H1 (cell line): ENCODE measurements around the gene HOXD11. TPM values are rescaled to one million over a fixed set of nuclear protein-coding genes. Genes with fewer than 3 reads are reported as not detected.

Experiments
- CTCF ChIA-PET: fragments of 300-600 bp; sonication (Branson Sonifier 250); formaldehyde crosslinking; loops from one replicate; lab custom pipeline; 2021; ENCODE audit not compliant: partially characterized antibody; lab: Charles Lee
- POLR2A ChIA-PET: fragments of 300-600 bp; sonication (Branson Sonifier 250); formaldehyde crosslinking; loops from one replicate; lab custom pipeline; 2021; ENCODE audit warnings: inconsistent platforms; ENCODE audit not compliant: partially characterized antibody; lab: Charles Lee
- DNase-seq, 2 experiments: peaks; one replicate each; pipeline versions ENCODE4 v3.0.0 to v3.0.0-alpha.2; 2010 to 2022; ENCODE audit warnings: low spot score in 2 of 2, low read depth in 1 of 2, mixed read lengths in 1 of 2
- FAIRE-seq: peaks from 2 replicates; lab custom pipeline; 2011; peaks lifted over from hg19 to GRCh38; lab: Jason Lieb, UNC
- H2AFZ ChIP-seq: 2 replicates; pipeline ENCODE4 v1.8.1; 2012; ENCODE audit warnings: low read length, inconsistent platforms
- H2AK5ac ChIP-seq: 2 replicates; pipeline ENCODE4 v1.6.1; 2013; ENCODE audit warnings: low read depth, low read length
- H2BK120ac ChIP-seq: replicated peaks from 2 replicates; pipeline ENCODE3; 2013; ENCODE audit warnings: low read depth, low read length, inconsistent platforms
- H2BK12ac ChIP-seq: 2 replicates; pipeline ENCODE4 v1.6.1; 2013; ENCODE audit warnings: low read depth, low read length
- H2BK15ac ChIP-seq: 2 replicates; pipeline ENCODE4 v1.6.1; 2013; ENCODE audit warnings: low read length
- H2BK20ac ChIP-seq: 2 replicates; pipeline ENCODE4 v1.6.1; 2013; ENCODE audit warnings: low read length
- H2BK5ac ChIP-seq: 2 replicates; pipeline ENCODE4 v1.6.1; 2013; ENCODE audit warnings: low read depth, low read length
- H3K14ac ChIP-seq: 2 replicates; pipeline ENCODE4 v1.6.1; 2013; ENCODE audit warnings: inconsistent platforms; ENCODE audit not compliant: insufficient read length
- H3K18ac ChIP-seq: 2 replicates; pipeline ENCODE4 v1.6.1; 2013; ENCODE audit warnings: low read length; ENCODE audit errors: extremely low read depth
- H3K23ac ChIP-seq: 2 replicates; pipeline ENCODE4 v1.6.1; 2013; ENCODE audit warnings: inconsistent platforms; ENCODE audit not compliant: insufficient read length
- H3K23me2 ChIP-seq: 2 replicates; pipeline ENCODE4 v1.6.1; 2013; ENCODE audit warnings: low read depth, low read length
- H3K27ac ChIP-seq: 2 replicates; pipeline ENCODE4 v1.6.1; 2011; ENCODE audit warnings: low read depth, low read length, inconsistent platforms
- H3K27me3 ChIP-seq, 4 experiments: replicated peaks in 1 of 4; 1 replicate in 1 of 4; 2 replicates in 3 of 4; pipeline versions ENCODE4 v1.6.1 to v1.8.1; 2011 to 2013; ENCODE audit warnings: low read length in 3 of 4, mild to moderate bottlenecking in 3 of 4, inconsistent platforms in 2 of 4, mixed read lengths in 2 of 4, moderate library complexity in 1 of 4; ENCODE audit not compliant: control insufficient read depth in 3 of 4, insufficient read depth in 3 of 4; ENCODE audit errors: extremely low read depth in 1 of 4
- H3K36me3 ChIP-seq, 4 experiments: 2 replicates each; pipeline versions ENCODE4 v1.6.1 to v1.8.1; 2011 to 2013; ENCODE audit warnings: mild to moderate bottlenecking in 4 of 4, low read length in 3 of 4, moderate library complexity in 2 of 4, control low read depth in 1 of 4, inconsistent platforms in 1 of 4; ENCODE audit not compliant: insufficient read depth in 4 of 4, control insufficient read depth in 2 of 4
- H3K4ac ChIP-seq: replicated peaks from 2 replicates; pipeline ENCODE3; 2013; ENCODE audit warnings: low read length, low read depth, mixed read lengths, inconsistent platforms; ENCODE audit not compliant: insufficient read length
- H3K4me1 ChIP-seq, 4 experiments: replicated peaks in 1 of 4; 1 replicate in 1 of 4; 2 replicates in 3 of 4; pipeline versions ENCODE4 v1.6.1 to v1.8.1; 2011 to 2013; ENCODE audit warnings: low read length in 3 of 4, inconsistent platforms in 2 of 4, mixed read lengths in 1 of 4; ENCODE audit not compliant: insufficient read depth in 4 of 4, control insufficient read depth in 3 of 4
- H3K4me2 ChIP-seq, 2 experiments: 2 replicates each; pipeline versions ENCODE4 v1.6.1 to v1.8.1; 2011 to 2013; ENCODE audit warnings: low read depth in 2 of 2, low read length in 2 of 2, control low read depth in 1 of 2, inconsistent platforms in 1 of 2, mild to moderate bottlenecking in 1 of 2; ENCODE audit not compliant: insufficient read depth in 1 of 2
- H3K4me3 ChIP-seq, 4 experiments: fragments of 200-600, 300-600 bp in 1 of 4; sonication (generic), shearing (Covaris generic), sonication (Bioruptor Twin) in 1 of 4; 2 replicates each; pipeline versions ENCODE4 v1.5.1 to v1.8.1; 2011 to 2016; ENCODE audit warnings: low read length in 4 of 4, low read depth in 3 of 4, control low read depth in 2 of 4, inconsistent platforms in 2 of 4, mild to moderate bottlenecking in 2 of 4, mixed read lengths in 1 of 4, moderate library complexity in 1 of 4; ENCODE audit not compliant: insufficient read depth in 2 of 4; ENCODE audit errors: extremely low read depth in 1 of 4
- H3K56ac ChIP-seq: replicated peaks from 2 replicates; pipeline ENCODE3; 2013; ENCODE audit warnings: low read depth, mild to moderate bottlenecking, mixed read lengths, low read length, inconsistent platforms; ENCODE audit not compliant: insufficient read length
- H3K79me1 ChIP-seq: 2 replicates; pipeline ENCODE4 v1.6.1; 2013; ENCODE audit warnings: low read depth, low read length, control low read depth
- H3K79me2 ChIP-seq, 2 experiments: 2 replicates each; pipeline versions ENCODE4 v1.6.1 to v1.8.1; 2012 to 2013; ENCODE audit warnings: low read length in 2 of 2, mild to moderate bottlenecking in 2 of 2, inconsistent platforms in 1 of 2; ENCODE audit not compliant: insufficient read depth in 2 of 2, control insufficient read depth in 1 of 2
- H3K9ac ChIP-seq, 4 experiments: replicated peaks in 1 of 4; 1 replicate in 1 of 4; 2 replicates in 3 of 4; pipeline versions ENCODE4 v1.6.1 to v1.8.1; 2011 to 2013; ENCODE audit warnings: low read depth in 3 of 4, low read length in 3 of 4, control low read depth in 2 of 4, mild to moderate bottlenecking in 2 of 4, moderate library complexity in 2 of 4, inconsistent platforms in 1 of 4; ENCODE audit errors: extremely low read depth in 1 of 4
- H3K9me3 ChIP-seq, 2 experiments: 2 replicates each; pipeline versions ENCODE4 v1.6.1 to v1.8.1; 2012 to 2013; ENCODE audit warnings: mild to moderate bottlenecking in 2 of 2, moderate library complexity in 2 of 2, control low read depth in 1 of 2, inconsistent platforms in 1 of 2, low read depth in 1 of 2, low read length in 1 of 2, mixed read lengths in 1 of 2; ENCODE audit not compliant: insufficient read depth in 2 of 2
- H4K20me1 ChIP-seq, 2 experiments: replicated peaks in 1 of 2; 2 replicates each; pipeline versions ENCODE3 to v1.8.1; 2011 to 2013; ENCODE audit warnings: inconsistent platforms in 2 of 2, low read length in 2 of 2, mild to moderate bottlenecking in 1 of 2; ENCODE audit not compliant: insufficient read depth in 2 of 2, control insufficient read depth in 1 of 2
- H4K5ac ChIP-seq: 2 replicates; pipeline ENCODE4 v1.6.1; 2013; ENCODE audit warnings: low read length, low read depth, mixed read lengths, inconsistent platforms; ENCODE audit not compliant: insufficient read length
- H4K8ac ChIP-seq: 2 replicates; pipeline ENCODE4 v1.8.0; 2013; ENCODE audit warnings: mild to moderate bottlenecking, moderate library complexity, low read length, inconsistent platforms; ENCODE audit not compliant: insufficient read depth; ENCODE audit errors: extremely low read depth
- H4K91ac ChIP-seq: replicated peaks from 2 replicates; pipeline ENCODE3; 2013; ENCODE audit warnings: low read length, mixed read lengths, inconsistent platforms; ENCODE audit not compliant: insufficient read length
- RAD21 ChIP-seq, 2 experiments: IDR thresholded peaks in 1 of 2; conservative IDR thresholded peaks in 1 of 2; 2 replicates each; pipeline ENCODE4 v1.6.1; 2011; ENCODE audit warnings: low read depth in 2 of 2, low read length in 2 of 2, improper control_type of control experiment in 1 of 2, inconsistent platforms in 1 of 2, mild to moderate bottlenecking in 1 of 2, moderate library complexity in 1 of 2
- RNF2 ChIP-seq: fragments of 200-900, 300-1000 bp; sonication (generic); IDR thresholded peaks from 2 replicates; pipeline ENCODE4 v1.7.1; 2016; ENCODE audit warnings: borderline replicate concordance, low read depth, mild to moderate bottlenecking, antibody characterized with exemption, low read length; ENCODE audit not compliant: poor library complexity, severe bottlenecking; ENCODE audit errors: missing control alignments
- SP4 ChIP-seq: IDR thresholded peaks from 2 replicates; pipeline ENCODE4 v1.6.1; 2012; ENCODE audit warnings: low read length, inconsistent platforms
- WGBS, 2 experiments: shearing (Covaris generic) in 1 of 2; methylation state at CpG; one replicate each; pipeline versions ENCODE4 v1.1.6 to v1.1.7; 2013 to 2015; ENCODE audit warnings: low lambda C conversion rate in 2 of 2, mixed read lengths in 2 of 2, inconsistent platforms in 1 of 2, low coverage in 1 of 2, missing lambda C conversion rate in 1 of 2; ENCODE audit not compliant: insufficient replicate concordance in 2 of 2, insufficient coverage in 1 of 2, insufficient read length in 1 of 2; ENCODE audit errors: extremely low coverage in 1 of 2, missing lambda C conversion rate in 1 of 2; 5-methylcytosine and 5-hydroxymethylcytosine counted together
- polyA plus RNA-seq, 7 experiments: library from polyadenylated mRNA; depleted of rRNA in 3 of 7; stranded (reverse) in 5 of 7; unstranded in 2 of 7; fragments of >200 nt in 5 of 7; fragments of 200-250 nt in 2 of 7; gene quantifications; 1 replicate in 5 of 7; 2 replicates in 1 of 7; 4 replicates in 1 of 7; pipeline versions ENCODE4 v1.2.1 to v1.2.3, GENCODE V29; 2011 to 2013; ENCODE audit warnings: missing spikeins in 2 of 7, mixed read lengths in 2 of 7
- total RNA-seq: library from RNA; stranded (reverse); fragmentation: NEBNext Ultra II Directional; extraction: Animal tissue kit (Norgen Biotek cat#: 25700); gene quantifications from 2 replicates; pipeline ENCODE4 v1.2.1, GENCODE V29; 2021

The HOXD11 gene
- total and polyA plus RNA-seq, 2 of the 8 experiments (the other 6 are each of a cell fraction or from before 2014, with no cell fraction given): not detected

- H2AFZ ChIP-seq: no peak overlapping the region
- WGBS, 2 experiments: 40% methylated on average over 4 of the region's 4 CpGs; no CpG with 5 or more reads in 1 of the 2 experiments
Observed at GRCh38 chr2:176131848-176132158, 24.7 kb downstream of the HOXD11 start.

More at GRCh38 chr2:176131848-176132158, 24.7 kb downstream of the HOXD11 start:
- peaks cover 0 to 19% (median 0%) of the 10 kb centered on the region in 4 experiments; a peak in 1 of 8 replicates for H3K36me3 ChIP-seq
- H3K27ac ChIP-seq: no peak overlapping the region
- no peak overlapping the region for H2BK20ac ChIP-seq
- no peak overlapping the region for H2BK120ac ChIP-seq
- no peak overlapping the region for H3K14ac ChIP-seq
- no peaks in the 10 kb centered on the region for H3K9me3 ChIP-seq
- ChIA-PET POLR2A (no interaction called here), CTCF (interaction anchor here (0.9 to 4.5 kb wide), 13 partner anchors 9 to 324 kb away, joined by 3 to 30 read pairs (median 5); partner anchors contain the start of genes HOXD10 and HOXD4)
- no peak overlapping the region for H4K5ac ChIP-seq
- no peak overlapping the region for H3K56ac ChIP-seq
- no peak overlapping the region for H3K4ac ChIP-seq
- H3K23me2 ChIP-seq: peaks cover 3% of the 10 kb centered on the region; the same call in 1 of the 2 replicates
- TF ChIP-seq SP4 (no peak), RNF2 (no peak), RAD21 (IDR thresholded peaks at IDR 0.05 in 1 of 2, conservative IDR thresholded peaks at IDR 0.05 in 1 of 2; ENCODE audit: low read depth in 2 of 2, low read length in 2 of 2) (no peak)
- FAIRE-seq (no peak), DNase-seq (no peak)
- H2BK15ac ChIP-seq: no peak overlapping the region
- no peak overlapping the region for H4K91ac ChIP-seq
- no peak overlapping the region for H4K8ac ChIP-seq
- H4K20me1 ChIP-seq: peaks cover 14 to 33% of the 10 kb centered on the region in 2 experiments
- no peak overlapping the region for H3K23ac ChIP-seq
- no peak overlapping the region for H3K9ac ChIP-seq
- H3K27me3 ChIP-seq: peaks cover 91 to 100% (median 98%) of the 10 kb centered on the region in 4 experiments
- H3K18ac ChIP-seq: no peak overlapping the region
- no peak overlapping the region for H3K4me2 ChIP-seq
- H2BK5ac ChIP-seq: no peak overlapping the region
- H3K4me3 ChIP-seq: no peak overlapping the region
- H3K4me1 ChIP-seq: peaks cover 3 to 15% (median 5%) of the 10 kb centered on the region in 4 experiments
- H3K79me2 ChIP-seq: no peaks in the 10 kb centered on the region
- H3K79me1 ChIP-seq: no peaks in the 10 kb centered on the region
- no peak overlapping the region for H2AK5ac ChIP-seq
- H2BK12ac ChIP-seq: no peak overlapping the region
